OCI-LY7 (cell line): ENCODE data around the gene ABLIM1.

Experiments
- EZH2phosphoT487 ChIP-seq: fragments of 200-600 bp; sonication (generic); IDR thresholded peaks from 2 replicates; pipeline ENCODE4 v1.6.1; 2018; ENCODE audit warnings: low read depth, borderline replicate concordance, mild to moderate bottlenecking, mixed run types, antibody characterized with exemption, low read length, moderate library complexity, mixed read lengths
- TF ChIP-seq, protein P1 (sequence below): fragments of 200-600 bp; sonication (generic); conservative IDR thresholded peaks from 2 replicates; pipeline ENCODE4 v1.5.1; 2014; ENCODE audit warnings: mild to moderate bottlenecking, antibody characterized with exemption, low read length, moderate library complexity, mixed read lengths

DNA sequence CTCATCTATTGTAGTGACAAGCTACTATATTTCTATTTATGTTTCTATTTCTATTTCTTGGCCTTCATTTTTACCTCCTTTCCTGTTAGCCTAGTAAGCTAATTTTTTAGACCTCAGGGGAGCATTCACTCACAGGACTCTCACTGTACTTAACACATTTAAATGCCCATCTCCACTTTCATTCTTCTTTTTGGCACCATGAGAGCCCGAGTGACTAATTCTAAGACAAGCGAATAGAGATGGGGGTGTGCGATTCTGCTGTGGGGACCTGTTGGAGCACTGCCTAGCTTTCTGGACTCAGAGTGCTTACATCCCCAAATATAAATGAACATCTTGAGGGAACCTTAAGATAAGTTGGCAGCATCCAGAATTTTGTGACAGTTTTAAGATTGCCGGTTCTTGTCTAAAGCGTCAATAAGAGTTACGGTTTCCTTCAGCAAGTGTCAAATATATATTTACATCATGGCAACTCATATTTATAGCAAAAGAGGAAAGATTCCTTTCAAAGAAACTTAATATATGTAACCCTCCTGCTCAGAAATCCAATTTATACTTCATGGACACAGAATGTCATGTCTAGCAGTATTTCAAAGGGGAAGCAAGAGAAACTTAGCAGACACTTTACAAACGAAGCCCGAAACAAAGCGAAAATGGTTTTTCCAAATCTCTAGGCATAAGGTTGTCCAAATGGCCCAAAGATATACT, 199.7 kb downstream of the ABLIM1 start:
- TF ChIP-seq, protein P1, sequence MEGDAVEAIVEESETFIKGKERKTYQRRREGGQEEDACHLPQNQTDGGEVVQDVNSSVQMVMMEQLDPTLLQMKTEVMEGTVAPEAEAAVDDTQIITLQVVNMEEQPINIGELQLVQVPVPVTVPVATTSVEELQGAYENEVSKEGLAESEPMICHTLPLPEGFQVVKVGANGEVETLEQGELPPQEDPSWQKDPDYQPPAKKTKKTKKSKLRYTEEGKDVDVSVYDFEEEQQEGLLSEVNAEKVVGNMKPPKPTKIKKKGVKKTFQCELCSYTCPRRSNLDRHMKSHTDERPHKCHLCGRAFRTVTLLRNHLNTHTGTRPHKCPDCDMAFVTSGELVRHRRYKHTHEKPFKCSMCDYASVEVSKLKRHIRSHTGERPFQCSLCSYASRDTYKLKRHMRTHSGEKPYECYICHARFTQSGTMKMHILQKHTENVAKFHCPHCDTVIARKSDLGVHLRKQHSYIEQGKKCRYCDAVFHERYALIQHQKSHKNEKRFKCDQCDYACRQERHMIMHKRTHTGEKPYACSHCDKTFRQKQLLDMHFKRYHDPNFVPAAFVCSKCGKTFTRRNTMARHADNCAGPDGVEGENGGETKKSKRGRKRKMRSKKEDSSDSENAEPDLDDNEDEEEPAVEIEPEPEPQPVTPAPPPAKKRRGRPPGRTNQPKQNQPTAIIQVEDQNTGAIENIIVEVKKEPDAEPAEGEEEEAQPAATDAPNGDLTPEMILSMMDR: no peak
- TF ChIP-seq EZH2phosphoT487: no peak
